Fibroblast of gingiva (primary cell): Measurements from ENCODE around the gene KCNAB1.
"Not testable (repeated sequence)": the region's sequence is repeated elsewhere in the genome, so short reads cannot be mapped to it uniquely, and the experiment has no call there.

ENCODE experiments used
- DNase-seq: peaks from one replicate; pipeline ENCODE4 v3.0.0-alpha.2; 2011; ENCODE audit warnings: low read depth

The KCNAB1 gene

GRCh38 chr3:156120528-156121251, at the start of gene KCNAB1:
KCNAB1 (plus strand) TSS chr3:156120578.
- no peak for DNase-seq

GRCh38 chr3:156071031-156071430, 49.3 kb upstream of the KCNAB1 start:
- DNase-seq: no peak

- DNase-seq: not testable (repeated sequence)
Measured at GRCh38 chr3:156072950-156073657, 47.3 kb upstream of the KCNAB1 start.

- no peak for DNase-seq
Measured at GRCh38 chr3:156090126-156090525, 30.3 kb upstream of the KCNAB1 start.

- DNase-seq: no peak
Measured at GRCh38 chr3:156093964-156094363, 26.4 kb upstream of the KCNAB1 start.

GRCh38 chr3:156094391-156094790, 26.0 kb upstream of the KCNAB1 start:
- no peak for DNase-seq

- not testable (repeated sequence) for DNase-seq
Measured at GRCh38 chr3:156095652-156096051, 24.7 kb upstream of the KCNAB1 start.

- no peak for DNase-seq
Measured at GRCh38 chr3:156098437-156099035, 21.8 kb upstream of the KCNAB1 start.

- not testable (repeated sequence) for DNase-seq
Measured at GRCh38 chr3:156099348-156099747, 21.0 kb upstream of the KCNAB1 start.

GRCh38 chr3:156099984-156100383, 20.4 kb upstream of the KCNAB1 start:
- DNase-seq: not testable (repeated sequence)

- no peak for DNase-seq
Measured at GRCh38 chr3:156102267-156102931, 18.0 kb upstream of the KCNAB1 start.

- DNase-seq: no peak
Measured at GRCh38 chr3:156106721-156107373, 13.5 kb upstream of the KCNAB1 start.

- DNase-seq: no peak
Measured at GRCh38 chr3:156107504-156107903, 12.9 kb upstream of the KCNAB1 start.

GRCh38 chr3:156108616-156109015, 11.8 kb upstream of the KCNAB1 start:
- no peak for DNase-seq

GRCh38 chr3:156109989-156110388, 10.4 kb upstream of the KCNAB1 start:
- no peak for DNase-seq

- no peak for DNase-seq
Measured at GRCh38 chr3:156126467-156126866, 6.1 kb downstream of the KCNAB1 start.

GRCh38 chr3:156131241-156131640, 10.9 kb downstream of the KCNAB1 start:
- no peak for DNase-seq

GRCh38 chr3:156131799-156132198, 11.4 kb downstream of the KCNAB1 start:
- no peak for DNase-seq

- DNase-seq: no peak
Measured at GRCh38 chr3:156132313-156132712, 11.9 kb downstream of the KCNAB1 start.

- no peak for DNase-seq
Measured at GRCh38 chr3:156133076-156133475, 12.7 kb downstream of the KCNAB1 start.

- DNase-seq: no peak
Measured at GRCh38 chr3:156135921-156136638, 15.7 kb downstream of the KCNAB1 start.
